Measurements from ENCODE around the gene GJD4.

DNA sequence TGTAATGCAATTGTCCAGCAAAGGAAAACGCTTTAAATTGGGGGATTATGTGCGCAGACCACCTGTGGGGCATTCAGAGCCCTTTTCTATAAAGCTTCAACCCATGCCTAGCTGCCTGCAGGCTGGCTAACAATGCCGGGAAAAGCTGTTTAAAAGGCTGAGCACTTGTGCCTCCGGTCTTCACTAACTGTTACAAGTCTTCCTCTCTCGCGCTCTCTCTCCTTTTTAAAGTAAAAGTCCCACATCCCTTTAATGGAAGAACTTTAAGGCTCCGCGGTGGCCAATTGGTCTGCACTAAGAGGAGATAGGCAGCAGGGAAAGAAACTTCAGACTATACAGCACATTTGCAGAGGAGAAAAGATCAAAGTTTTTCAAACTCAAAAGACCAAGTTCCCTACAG lies 32.3 kb downstream of the GJD4 start:
- TF ChIP-seq, protein P1, sequence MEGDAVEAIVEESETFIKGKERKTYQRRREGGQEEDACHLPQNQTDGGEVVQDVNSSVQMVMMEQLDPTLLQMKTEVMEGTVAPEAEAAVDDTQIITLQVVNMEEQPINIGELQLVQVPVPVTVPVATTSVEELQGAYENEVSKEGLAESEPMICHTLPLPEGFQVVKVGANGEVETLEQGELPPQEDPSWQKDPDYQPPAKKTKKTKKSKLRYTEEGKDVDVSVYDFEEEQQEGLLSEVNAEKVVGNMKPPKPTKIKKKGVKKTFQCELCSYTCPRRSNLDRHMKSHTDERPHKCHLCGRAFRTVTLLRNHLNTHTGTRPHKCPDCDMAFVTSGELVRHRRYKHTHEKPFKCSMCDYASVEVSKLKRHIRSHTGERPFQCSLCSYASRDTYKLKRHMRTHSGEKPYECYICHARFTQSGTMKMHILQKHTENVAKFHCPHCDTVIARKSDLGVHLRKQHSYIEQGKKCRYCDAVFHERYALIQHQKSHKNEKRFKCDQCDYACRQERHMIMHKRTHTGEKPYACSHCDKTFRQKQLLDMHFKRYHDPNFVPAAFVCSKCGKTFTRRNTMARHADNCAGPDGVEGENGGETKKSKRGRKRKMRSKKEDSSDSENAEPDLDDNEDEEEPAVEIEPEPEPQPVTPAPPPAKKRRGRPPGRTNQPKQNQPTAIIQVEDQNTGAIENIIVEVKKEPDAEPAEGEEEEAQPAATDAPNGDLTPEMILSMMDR (conservative IDR thresholded peaks at IDR 0.05; ENCODE audit: low read length) = no peak
- no peak for TF ChIP-seq EZH2phosphoT487 (IDR thresholded peaks at IDR 0.05; ENCODE audit: borderline replicate concordance)
